GM19035 (cell line): ENCODE data around the gene MMP19.

Source experiments
- ATAC-seq: cut with Tn5 transposase; IDR thresholded peaks from one replicate; pipeline ENCODE4 v1.9.1; 2021; ENCODE audit not compliant: unreplicated experiment

MMP19 gene

DNA sequence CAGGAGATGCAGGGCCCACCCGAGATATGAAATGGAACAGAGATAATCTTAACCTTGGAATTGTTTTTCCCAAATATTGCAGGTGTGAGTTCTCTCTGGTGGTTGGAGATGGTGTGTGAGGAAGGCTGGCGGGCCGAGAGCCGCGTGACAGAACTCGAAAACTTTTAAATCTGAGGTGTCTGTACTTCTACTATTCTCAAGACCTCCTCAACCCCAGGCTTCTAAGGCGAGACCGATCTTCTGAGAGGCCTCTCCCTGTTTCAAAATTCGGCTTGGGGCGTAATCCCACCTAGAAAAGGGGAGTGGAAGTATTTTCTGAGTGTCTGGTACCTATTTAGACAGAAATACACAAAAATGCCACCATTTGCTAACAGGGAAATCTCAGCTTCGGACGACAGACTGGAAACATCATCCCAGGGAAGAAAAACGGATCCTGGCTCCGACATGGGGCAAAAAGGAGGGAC lies 25.8 kb downstream of the MMP19 start:
- no peak for ATAC-seq

DNA sequence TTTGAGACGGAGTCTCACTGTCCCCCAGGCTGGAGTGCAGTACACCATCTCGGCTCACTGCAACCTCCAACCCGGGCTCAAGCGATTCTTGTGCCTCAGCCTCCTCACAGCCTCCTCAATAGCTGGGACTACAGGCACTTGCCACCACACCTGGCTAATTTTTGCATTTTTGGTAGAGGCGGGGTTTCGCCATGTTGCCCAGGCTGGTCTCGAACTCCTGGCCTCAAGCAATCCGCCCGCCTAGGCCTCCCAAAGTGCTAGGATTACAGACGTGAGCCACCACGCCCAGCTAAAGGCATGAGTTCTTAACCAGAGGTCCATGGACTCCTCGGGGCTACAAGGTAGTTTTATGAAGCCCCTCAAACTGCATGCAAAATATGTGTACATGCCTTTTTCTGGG lies 27.3 kb downstream of the MMP19 start:
- no peak for ATAC-seq

DNA sequence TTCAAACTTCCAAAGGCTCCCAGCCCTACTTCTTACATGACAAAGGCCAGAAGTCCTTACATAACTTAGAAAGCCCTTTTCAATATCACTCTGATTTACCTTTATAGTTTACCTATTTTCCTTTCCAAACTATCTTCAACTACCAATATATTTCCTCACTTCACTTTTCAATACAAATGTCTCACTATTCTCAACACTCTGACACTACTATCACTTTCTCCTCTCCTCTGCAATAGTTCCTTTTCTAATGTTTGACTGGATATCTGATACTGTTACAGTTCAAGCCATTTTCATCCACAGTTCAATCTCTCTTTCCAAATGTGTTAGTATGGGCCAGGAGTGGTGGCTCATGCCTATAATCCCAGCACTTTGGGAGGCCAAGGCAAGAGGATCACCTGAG lies 28.5 kb downstream of the MMP19 start:
- no peak for ATAC-seq

GRCh38 chr12:55812088-55812487 lies 30.6 kb downstream of the MMP19 start:
- no peak for ATAC-seq

DNA sequence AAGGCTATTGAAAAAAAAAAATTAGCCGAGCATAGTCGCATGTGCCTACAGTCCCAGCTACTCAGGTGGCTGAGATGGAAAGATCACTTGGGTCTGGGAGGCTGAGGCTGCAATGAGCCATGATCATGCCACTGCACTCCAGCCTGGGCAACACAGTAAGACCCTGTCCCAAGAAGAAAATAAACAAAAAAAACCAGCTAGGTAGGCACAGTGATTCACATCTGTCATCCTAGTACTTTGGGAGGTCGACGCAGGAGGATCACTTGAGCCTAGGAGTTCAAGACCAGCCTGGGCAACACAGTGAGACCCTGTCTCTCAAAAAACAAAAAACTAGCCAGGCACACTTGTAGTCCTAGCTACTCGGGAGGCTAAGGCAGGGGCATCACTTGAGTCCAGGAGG lies 33.5 kb downstream of the MMP19 start:
- ATAC-seq = no peak

DNA sequence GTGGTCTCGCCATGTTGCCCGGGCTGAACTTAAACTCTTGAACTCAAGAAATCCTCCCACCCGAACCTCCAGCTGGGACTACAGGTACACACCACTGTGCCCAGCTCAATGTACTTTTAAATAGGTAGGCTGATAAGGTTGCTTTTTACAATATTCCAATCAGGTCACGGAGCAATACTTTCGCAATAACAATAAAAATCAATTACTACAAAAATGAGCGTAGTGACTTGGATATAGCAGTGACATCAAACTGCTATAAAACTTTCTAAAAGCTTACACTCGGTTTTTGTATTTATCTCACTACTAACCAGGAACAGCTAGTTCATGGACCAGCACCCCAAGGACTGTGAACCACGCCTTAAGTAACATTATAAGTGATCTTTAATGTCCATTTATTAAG lies 35.8 kb downstream of the MMP19 start:
- ATAC-seq = no peak

DNA sequence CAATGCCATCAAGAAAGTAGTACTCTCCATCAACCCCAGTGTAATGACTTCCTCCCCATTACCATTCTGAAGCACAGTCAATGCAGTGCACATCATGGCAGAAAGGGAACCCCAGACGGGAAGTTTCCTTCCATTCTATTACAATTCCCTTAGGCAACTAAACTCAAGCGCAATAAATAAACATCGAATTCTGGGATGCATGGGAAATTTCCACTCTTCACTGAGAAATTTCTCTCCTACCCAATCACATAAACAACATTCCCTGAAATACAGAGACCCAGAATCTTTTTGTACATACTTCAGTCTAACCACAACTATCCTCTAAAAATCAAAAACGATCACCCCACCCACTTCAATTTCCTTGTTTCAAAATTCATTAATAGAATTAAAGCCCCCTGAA lies 45.2 kb downstream of the MMP19 start:
- ATAC-seq = no peak

GRCh38 chr12:55797068-55797467 lies 45.7 kb downstream of the MMP19 start:
- ATAC-seq = no peak

DNA sequence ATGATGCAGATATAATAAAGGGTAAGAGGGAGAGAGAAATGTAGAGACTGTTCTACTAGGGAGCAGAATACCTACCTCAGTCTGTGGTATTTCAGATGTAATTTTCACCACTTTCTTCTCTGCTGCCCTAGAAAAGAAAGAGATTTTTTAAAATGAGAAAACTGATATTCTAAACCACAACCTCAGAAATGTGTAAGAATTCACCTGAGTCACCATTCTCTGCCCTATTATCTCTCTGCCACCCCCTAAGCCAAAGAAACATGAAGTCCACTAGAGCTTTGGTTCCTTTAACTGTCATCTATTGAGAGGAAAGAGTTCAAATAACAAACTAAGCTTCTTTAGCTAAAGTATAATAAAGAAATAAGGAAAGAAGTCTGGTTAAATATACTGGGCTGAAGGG lies 46.8 kb downstream of the MMP19 start:
- ATAC-seq = no peak

DNA sequence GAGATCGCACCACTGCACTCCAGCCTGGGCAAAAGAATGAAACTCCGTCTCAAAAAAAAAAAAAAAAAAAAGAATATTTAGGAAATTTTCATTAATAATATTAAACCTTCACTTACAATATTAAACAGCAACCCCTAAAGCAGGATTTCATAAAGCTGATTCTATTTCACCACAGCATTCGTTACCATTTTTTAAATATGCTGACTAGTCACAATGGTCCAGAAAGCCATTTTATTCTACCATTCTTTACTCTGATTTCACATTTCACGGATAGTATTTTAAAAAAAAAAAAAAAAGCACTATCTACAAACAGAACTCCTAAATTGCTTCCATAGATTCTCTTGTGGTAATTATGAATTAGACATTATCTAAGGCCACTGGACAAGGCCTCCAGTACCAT lies 52.8 kb downstream of the MMP19 start:
- no peak for ATAC-seq

DNA sequence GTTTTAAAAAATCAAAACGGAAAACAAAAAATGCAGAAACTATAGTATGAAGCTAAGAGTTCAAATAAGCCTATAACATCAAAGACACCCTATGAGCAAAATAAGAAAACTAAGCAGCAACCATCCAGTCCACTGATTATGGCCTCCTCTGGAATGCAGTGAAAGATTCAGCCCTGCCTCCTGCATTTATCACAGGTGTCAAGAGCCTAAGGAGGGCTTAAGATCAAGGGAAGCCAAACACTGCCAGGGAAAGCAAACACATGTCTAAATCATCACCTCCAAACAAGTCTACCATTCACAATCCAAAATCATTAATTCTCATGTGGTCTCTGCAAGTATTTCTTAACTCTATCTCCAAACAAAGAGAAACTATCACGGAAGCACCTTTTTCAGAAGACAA lies 53.6 kb downstream of the MMP19 start:
- no peak for ATAC-seq

- ATAC-seq = no peak
Measured at GRCh38 chr12:55788546-55788945, 54.2 kb downstream of the MMP19 start.
